Measurements from ENCODE around the gene TMEM175. TPM values are rescaled to one million over a fixed set of nuclear protein-coding genes. Genes with fewer than 3 reads are reported as not detected.

The TMEM175 gene
- total RNA-seq, 3 donors from 2014 or later: 26.2 to 32.2 (median 28.2) TPM

- Histone ChIP-seq H3K27me3 (no peaks in the 10 kb centered on the region), H3K36me3 (no peaks in the 10 kb centered on the region), H3K4me1 (no peaks in the 10 kb centered on the region), H3K4me3 (no peak overlapping the region), H3K9me3 (no peaks in the 10 kb centered on the region), H3K27ac (peak overlapping the region; percentile 86 to 91)
- intact Hi-C loops (cut with DNase I; ENCODE audit: low total_unique reads): no loop called here
- TF ChIP-seq POLR2A (IDR thresholded peaks at IDR 0.05) (no peak), POLR2AphosphoS5 (IDR thresholded peaks at IDR 0.05) (no peak)
- TF ChIP-seq, protein P1, sequence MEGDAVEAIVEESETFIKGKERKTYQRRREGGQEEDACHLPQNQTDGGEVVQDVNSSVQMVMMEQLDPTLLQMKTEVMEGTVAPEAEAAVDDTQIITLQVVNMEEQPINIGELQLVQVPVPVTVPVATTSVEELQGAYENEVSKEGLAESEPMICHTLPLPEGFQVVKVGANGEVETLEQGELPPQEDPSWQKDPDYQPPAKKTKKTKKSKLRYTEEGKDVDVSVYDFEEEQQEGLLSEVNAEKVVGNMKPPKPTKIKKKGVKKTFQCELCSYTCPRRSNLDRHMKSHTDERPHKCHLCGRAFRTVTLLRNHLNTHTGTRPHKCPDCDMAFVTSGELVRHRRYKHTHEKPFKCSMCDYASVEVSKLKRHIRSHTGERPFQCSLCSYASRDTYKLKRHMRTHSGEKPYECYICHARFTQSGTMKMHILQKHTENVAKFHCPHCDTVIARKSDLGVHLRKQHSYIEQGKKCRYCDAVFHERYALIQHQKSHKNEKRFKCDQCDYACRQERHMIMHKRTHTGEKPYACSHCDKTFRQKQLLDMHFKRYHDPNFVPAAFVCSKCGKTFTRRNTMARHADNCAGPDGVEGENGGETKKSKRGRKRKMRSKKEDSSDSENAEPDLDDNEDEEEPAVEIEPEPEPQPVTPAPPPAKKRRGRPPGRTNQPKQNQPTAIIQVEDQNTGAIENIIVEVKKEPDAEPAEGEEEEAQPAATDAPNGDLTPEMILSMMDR (IDR thresholded peaks at IDR 0.05): no peak
- no peak for DNase-seq (ENCODE audit: low spot score in 2 of 2)
These were observed 20.3 kb upstream of the TMEM175 start for GRCh38 chr4:911871-912490.

GRCh38 chr4:912548-913279 lies 19.5 kb upstream of the TMEM175 start:
- no peak overlapping the region for H3K4me3 ChIP-seq
- peak in 1 of 2 donors; percentile 60 for DNase-seq (ENCODE audit: low spot score in 2 of 2)
- intact Hi-C loops (cut with DNase I; ENCODE audit: low total_unique reads): no loop called here
- TF ChIP-seq POLR2AphosphoS5 (IDR thresholded peaks at IDR 0.05): peak in 1 of 3 donors; percentile 33
- TF ChIP-seq, protein P1 (IDR thresholded peaks at IDR 0.05): no peak
- peak overlapping the region; percentile 86 to 91 for H3K27ac ChIP-seq
- no peaks in the 10 kb centered on the region for H3K27me3 ChIP-seq
- no peaks in the 10 kb centered on the region for H3K4me1 ChIP-seq
- no peaks in the 10 kb centered on the region for H3K36me3 ChIP-seq
- H3K9me3 ChIP-seq: no peaks in the 10 kb centered on the region

DNA sequence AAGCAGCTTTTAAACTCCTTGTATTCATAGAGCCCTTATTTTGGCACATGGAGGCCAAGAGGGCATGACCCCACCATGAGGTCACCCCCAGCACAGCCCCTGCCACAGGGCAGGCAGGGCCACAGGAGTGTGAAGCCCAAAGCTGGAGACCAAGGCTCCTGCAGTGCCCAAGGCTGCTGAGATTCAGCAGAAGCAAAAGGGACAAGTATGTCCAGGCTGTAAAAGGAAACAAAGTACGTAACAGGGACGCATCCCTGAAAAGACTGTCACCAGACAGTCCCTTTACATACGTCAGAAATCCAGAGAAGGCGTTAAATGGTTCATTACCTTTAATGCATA lies 19.0 kb upstream of the TMEM175 start:
- TF ChIP-seq POLR2AphosphoS5 (IDR thresholded peaks at IDR 0.05): no peak
- no peak for TF ChIP-seq POLR2A (IDR thresholded peaks at IDR 0.05)
- TF ChIP-seq, protein P1 (IDR thresholded peaks at IDR 0.05): no peak
- Histone ChIP-seq H3K27ac (peak overlapping the region; percentile 86 to 91), H3K27me3 (no peaks in the 10 kb centered on the region), H3K4me3 (no peak overlapping the region), H3K4me1 (no peaks in the 10 kb centered on the region), H3K36me3 (no peaks in the 10 kb centered on the region), H3K9me3 (no peaks in the 10 kb centered on the region)
- no peak for DNase-seq (ENCODE audit: low spot score in 2 of 2)
- intact Hi-C loops (cut with DNase I; ENCODE audit: low total_unique reads): no loop called here

GRCh38 chr4:914531-914930 lies 17.7 kb upstream of the TMEM175 start:
- no peaks in the 10 kb centered on the region for H3K9me3 ChIP-seq
- no peaks in the 10 kb centered on the region for H3K4me1 ChIP-seq
- H3K27ac ChIP-seq: no peak overlapping the region
- H3K27me3 ChIP-seq: no peaks in the 10 kb centered on the region
- H3K36me3 ChIP-seq: no peaks in the 10 kb centered on the region
- H3K4me3 ChIP-seq: peak overlapping the region in 1 of 3 donors; percentile 47
- intact Hi-C loops (cut with DNase I; ENCODE audit: low total_unique reads): no loop called here
- DNase-seq (ENCODE audit: low spot score in 2 of 2): peak in 1 of 2 donors; percentile 3
- no peak for TF ChIP-seq POLR2AphosphoS5 (IDR thresholded peaks at IDR 0.05)
- no peak for TF ChIP-seq POLR2A (IDR thresholded peaks at IDR 0.05)
- TF ChIP-seq, protein P1 (IDR thresholded peaks at IDR 0.05): no peak

GRCh38 chr4:915041-915474 lies 17.2 kb upstream of the TMEM175 start:
- TF ChIP-seq, protein P1 (IDR thresholded peaks at IDR 0.05): no peak
- TF ChIP-seq POLR2A (IDR thresholded peaks at IDR 0.05) (no peak), POLR2AphosphoS5 (IDR thresholded peaks at IDR 0.05) (no peak)
- intact Hi-C loops (cut with DNase I; ENCODE audit: low total_unique reads): no loop called here
- H3K4me3 ChIP-seq: peak overlapping the region in 1 of 3 donors; percentile 47
- H3K27ac ChIP-seq: no peak overlapping the region
- H3K27me3 ChIP-seq: no peaks in the 10 kb centered on the region
- no peaks in the 10 kb centered on the region for H3K36me3 ChIP-seq
- H3K9me3 ChIP-seq: no peaks in the 10 kb centered on the region
- DNase-seq (ENCODE audit: low spot score in 2 of 2): peak in 1 of 2 donors; percentile 10
- no peaks in the 10 kb centered on the region for H3K4me1 ChIP-seq

All from breast epithelium (tissue), 4 donors.